GM18868 (cell line): ENCODE measurements around the gene LARP4B.

Experiments used
- ATAC-seq: cut with Tn5 transposase; IDR thresholded peaks from one replicate; pipeline ENCODE4 v1.9.1; 2021; ENCODE audit warnings: mild to moderate bottlenecking, moderate library complexity; ENCODE audit not compliant: unreplicated experiment

LARP4B gene

DNA sequence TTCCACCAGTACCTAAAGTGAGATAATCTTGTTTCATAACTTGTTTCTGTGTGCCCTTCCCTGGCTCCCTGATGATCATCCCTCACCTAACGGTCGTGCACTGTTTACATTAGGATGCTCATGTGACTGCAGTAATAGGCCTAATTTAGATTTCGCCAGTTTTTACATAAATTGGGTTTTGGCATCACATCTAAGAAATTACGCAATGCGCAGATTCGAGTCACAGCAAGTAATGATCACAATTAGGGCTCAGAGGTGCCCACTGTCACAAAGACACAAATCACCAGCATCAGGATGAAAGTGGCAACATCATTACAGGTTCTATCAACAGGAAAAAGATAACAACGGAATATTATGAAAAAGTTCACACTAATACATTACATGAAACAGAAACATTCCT, 94.7 kb downstream of the LARP4B start:
- no peak for ATAC-seq

DNA sequence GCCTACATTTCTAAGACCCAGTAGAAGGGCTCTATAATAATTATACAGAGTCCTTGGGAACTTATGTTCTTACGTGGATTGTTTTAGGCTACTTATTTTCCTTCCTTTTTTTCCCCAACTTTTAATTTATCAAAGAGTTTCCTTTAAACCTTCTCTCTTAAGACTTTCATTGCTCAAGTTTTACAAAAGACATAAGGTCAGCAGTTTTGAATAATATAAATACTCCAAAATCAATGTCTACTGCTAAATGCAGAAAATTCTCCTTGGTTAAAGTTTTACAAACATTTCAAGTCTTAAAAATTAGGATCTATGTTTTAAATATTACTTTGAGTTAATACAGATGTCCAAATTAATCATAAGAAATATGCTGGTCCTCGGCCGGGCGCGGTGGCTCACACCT, 97.0 kb downstream of the LARP4B start:
- no peak for ATAC-seq

DNA sequence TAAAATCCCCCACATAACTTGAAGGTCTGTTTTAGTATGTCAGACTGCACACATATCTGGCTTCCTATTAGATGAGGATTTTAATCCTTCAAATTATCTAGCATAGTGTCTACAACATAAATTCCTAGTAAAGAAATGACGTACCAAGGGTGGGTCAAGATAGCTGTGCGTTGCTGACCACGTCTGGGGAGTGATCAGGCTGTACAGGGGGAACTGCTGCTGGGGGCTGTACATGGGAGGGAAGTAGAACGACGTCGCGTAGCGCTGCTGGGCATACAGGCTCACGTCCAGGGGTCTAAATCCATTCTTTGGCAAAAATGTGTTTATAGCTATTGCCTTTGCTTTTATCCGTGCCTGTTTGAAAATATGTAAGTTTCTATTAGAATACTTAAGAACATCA, 102.3 kb downstream of the LARP4B start:
- no peak for ATAC-seq

DNA sequence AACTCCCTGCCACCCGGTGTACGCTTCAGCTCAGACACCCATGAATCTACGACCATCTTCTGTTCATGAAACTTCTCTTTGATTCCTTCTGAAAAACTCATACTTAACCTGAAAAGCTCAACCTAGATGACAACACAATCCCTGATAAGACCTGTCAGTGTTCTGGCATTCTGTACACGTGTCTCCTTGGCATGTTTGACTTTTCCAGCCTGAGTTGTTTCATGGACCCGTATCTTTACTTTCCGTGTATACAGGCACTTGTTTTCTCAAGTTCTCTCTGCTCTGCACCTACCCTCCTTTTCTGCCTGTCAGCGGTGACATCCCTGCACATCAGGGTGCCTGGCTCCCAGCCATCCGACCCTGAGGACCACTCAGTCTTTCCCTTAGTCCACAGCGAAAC, 103.3 kb downstream of the LARP4B start:
- ATAC-seq, result no peak

DNA sequence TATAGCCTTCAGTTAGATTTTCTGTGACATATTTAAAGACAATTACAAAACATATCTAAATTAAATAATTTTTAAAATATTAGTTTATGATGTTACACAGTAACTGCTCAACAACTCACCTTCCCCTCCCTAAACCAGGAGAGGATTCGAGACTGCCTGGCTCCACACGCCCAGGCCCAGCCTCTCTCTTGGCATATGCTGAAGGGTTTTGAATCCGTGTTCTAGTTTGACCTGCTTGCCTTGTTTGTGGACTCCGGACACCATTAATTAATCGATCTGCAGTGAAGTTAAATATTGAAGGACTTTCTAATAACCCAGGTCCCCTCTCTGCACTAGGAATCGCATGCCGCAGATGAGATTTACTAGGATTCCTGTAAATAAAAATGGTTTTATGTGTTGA, 106.6 kb downstream of the LARP4B start:
- ATAC-seq, result no peak

- no peak for ATAC-seq
Measured at GRCh38 chr10:824497-824896, 107.0 kb downstream of the LARP4B start.

DNA sequence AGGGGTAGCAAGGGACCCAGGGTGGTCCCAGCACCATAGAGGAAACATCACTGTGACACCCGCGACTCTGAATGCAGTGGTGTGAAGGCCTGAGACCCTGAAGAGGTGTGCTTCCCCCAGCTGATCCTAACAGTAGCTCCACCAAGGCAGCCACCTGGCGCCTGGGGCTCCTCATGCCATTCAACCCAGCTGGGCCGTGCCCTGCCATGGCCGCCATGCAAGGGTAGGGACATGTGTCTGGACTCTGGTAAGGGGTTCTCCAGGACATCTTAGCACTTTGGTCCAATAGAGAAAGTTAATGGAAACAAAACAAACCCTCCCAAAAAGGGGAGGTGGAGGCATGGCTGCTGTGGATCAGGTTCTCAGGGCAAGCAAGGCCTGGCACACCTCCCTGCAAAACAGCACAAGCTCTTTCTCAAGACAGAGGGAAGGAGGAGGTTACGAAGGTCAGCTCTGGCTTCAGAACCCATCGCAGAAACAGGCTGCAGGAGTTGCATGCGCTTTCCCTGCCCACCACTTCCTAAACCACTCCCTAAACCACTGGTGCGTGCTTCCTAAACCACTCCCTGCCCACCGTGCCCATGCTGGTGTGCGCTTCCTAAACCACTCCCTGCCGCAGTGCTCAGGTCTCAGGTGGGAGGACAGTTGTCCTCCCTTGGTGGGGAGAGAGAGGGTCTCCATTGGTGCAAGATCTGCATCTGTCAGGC, 108.7 kb downstream of the LARP4B start:
- ATAC-seq, result no peak

DNA sequence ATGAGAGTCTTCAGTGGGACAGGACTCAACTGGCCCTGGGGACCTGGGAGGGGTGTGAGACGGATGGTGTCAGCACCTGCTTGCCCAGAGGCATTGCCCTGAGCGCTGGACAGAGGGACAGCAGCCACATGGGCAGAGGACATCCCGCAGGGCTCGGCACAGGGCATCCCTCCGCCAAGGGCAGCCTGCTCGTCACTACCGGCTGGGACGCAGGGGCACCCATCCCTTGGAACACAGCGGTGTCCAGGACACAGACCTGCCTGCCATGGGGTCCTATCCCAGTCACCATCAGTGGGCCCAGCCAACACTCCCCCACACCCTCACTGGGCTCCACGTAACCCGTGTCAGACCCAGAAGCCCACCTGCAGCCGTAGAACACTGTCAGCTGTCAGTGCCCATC, 109.3 kb downstream of the LARP4B start:
- ATAC-seq, result no peak

- no peak for ATAC-seq
Measured at GRCh38 chr10:821322-821721, 110.2 kb downstream of the LARP4B start.

GRCh38 chr10:819816-820215, 111.7 kb downstream of the LARP4B start:
- no peak for ATAC-seq

- no peak for ATAC-seq
Measured at GRCh38 chr10:819326-819725, 112.2 kb downstream of the LARP4B start.

- no peak for ATAC-seq
Measured at GRCh38 chr10:818526-819220, 112.8 kb downstream of the LARP4B start.

DNA sequence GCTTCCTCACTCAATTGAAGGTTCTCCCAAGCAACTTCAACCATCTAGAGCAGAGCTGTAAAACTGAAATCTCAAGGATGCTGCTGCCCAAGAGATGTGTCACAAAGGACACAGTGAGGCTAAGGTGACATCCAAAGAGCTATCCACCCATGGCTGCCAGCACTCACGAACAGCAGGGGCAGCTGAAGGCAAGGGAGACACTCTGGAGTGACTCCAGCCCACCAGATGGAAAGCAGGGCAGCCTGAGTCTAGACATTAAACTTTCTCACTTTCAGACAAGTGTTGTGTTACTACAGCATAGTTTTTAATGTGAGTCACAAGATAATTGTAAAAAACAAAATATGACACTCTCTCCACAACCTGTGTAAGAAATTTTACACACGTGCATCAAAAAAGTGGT, 113.5 kb downstream of the LARP4B start:
- ATAC-seq, result no peak

GRCh38 chr10:817371-817770, 114.1 kb downstream of the LARP4B start:
- ATAC-seq, result no peak

DNA sequence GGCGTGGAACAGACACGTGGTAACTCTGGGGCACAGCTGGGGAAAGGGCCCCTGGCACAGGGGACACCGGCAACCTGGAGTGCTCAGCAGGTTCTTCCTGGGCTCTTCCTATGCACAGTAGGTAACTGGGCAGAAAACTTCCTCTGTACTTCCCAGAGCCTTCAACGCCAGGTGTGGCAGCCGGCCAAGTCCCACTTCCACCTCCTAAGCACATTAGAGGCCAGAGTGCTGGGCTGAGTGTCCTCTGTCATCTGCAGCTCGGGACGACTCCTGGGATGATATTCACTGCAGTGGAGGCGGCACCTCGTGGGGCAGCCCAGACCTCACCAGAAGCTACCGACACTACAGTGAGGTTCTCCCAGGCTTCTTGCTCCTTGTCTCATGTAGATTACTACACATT, 114.5 kb downstream of the LARP4B start:
- ATAC-seq, result no peak

DNA sequence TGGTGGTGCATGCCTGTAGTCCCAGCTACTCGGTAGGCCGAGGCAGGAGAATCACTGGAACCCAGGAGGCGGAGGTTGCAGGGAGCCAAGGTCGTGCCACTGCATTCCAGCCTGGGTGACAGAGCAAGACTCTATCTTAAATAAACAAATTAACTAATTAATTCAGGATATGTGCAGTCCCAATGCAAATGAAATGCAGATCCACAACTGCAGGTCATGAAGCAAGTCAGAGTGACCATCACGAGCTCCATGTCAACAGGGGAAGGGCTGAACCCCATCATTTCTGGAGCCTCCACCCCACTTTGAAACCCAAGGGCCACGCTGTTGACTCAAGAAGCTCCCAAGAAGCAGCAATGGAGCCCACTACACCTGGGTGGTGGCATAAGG, 115.4 kb downstream of the LARP4B start:
- no peak for ATAC-seq

DNA sequence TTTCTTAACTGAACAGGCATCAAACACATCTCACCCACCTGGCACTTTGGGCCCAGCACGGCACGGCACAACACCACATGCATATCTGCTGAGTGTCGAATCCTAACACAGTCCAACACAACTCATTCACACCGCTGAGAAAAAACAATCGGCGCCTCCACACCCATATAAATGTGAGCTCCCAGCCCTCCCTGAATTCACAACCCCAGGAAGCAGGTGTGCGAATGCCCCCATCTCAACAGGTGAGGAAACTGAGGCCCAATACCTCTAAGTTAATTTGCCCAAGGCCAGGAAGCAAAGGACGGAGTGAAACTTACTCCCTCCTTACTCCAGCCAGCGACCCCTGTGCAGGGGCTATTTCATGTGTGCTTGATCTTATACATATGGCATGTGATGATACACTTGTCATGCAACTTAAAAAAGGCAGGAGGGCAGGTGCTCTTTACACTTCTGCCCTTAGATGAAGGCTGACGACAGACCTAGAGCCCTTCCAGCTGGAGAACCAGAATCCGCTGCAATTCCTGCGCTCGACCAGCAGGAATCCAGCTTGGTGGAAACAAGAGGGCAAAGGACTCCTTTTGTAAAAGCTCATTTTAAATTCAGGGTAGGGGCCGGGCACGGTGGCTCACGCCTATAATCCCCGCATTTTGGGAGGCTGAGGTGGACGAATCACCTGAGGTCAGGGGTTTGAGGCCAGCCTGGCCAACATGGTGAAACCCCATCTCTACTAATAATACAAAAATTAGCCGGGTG, 116.0 kb downstream of the LARP4B start:
- ATAC-seq, result no peak

DNA sequence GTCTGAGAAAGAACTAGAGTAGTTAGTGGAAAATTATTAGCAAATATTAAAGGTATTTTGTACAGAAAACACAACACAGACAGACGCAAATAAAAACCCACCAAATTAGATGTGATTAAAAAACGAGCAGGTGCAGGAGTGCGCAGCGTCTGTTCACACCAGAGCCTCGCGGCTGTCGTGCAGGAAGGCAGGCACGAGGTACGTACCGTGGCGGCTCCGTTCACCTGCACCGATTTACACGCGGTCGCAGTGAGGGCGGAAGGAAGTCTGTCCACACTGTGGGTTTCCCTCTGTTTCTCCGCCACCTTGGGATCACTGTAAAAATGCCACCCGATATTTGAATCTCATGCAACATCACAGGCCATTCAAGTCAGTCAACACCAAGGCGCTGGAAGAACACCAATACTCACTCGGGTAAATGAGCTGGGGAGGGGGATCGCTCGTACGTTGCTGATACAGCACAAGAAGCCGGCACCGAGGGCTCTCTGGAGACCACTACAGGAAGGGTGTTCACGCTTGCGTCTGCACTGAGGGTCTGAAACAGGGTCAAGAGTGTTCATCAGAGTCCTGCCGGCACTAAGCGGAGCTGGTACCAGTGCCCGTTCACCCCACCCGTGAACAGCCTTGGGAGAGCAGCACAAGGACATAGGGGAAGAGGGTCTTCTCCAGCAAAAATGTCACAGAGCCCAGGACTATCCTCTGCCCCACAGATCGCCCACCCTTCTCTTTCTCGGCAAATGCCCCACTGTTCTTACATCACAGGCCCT, 116.8 kb downstream of the LARP4B start:
- no peak for ATAC-seq

- no peak for ATAC-seq
Measured at GRCh38 chr10:813286-813685, 118.2 kb downstream of the LARP4B start.

- no peak for ATAC-seq
Measured at GRCh38 chr10:812787-813186, 118.7 kb downstream of the LARP4B start.
